Keratinocyte (primary cell): ENCODE data around the gene TP63. TPM values are rescaled to one million over a fixed set of nuclear protein-coding genes. Genes with fewer than 3 reads are reported as not detected.
A peak's percentile ranks its signal among the peaks of the same experiment; 100 is the strongest.

Experiments used
- DNase-seq: peaks from one replicate; pipeline ENCODE4 v3.0.0-alpha.2; 2011; ENCODE audit warnings: low read depth, missing footprints, low spot score
- FAIRE-seq: peaks from 2 replicates; lab custom pipeline; 2011; peaks lifted over from hg19 to GRCh38; lab: Jason Lieb, UNC
- H2AFZ ChIP-seq: 2 replicates; pipeline ENCODE4 v1.6.0; 2012; ENCODE audit warnings: low read length, control low read depth, inconsistent platforms; ENCODE audit not compliant: control insufficient read depth
- H3K27ac ChIP-seq: 2 replicates; pipeline ENCODE4 v1.5.1; 2011; ENCODE audit warnings: low read length; ENCODE audit not compliant: control insufficient read depth, insufficient read depth
- H3K27me3 ChIP-seq: 3 replicates; pipeline ENCODE4 v1.6.0; 2011; ENCODE audit warnings: low read length; ENCODE audit not compliant: control insufficient read depth, insufficient read depth; ENCODE audit errors: extremely low read depth
- H3K36me3 ChIP-seq, 2 experiments: 2 replicates in 1 of 2; 3 replicates in 1 of 2; pipeline ENCODE4 v1.5.1; 2011; ENCODE audit warnings: low read length in 2 of 2, mild to moderate bottlenecking in 1 of 2; ENCODE audit not compliant: control insufficient read depth in 2 of 2, insufficient read depth in 2 of 2; ENCODE audit errors: extremely low read depth in 1 of 2
- H3K4me1 ChIP-seq: 3 replicates; pipeline ENCODE4 v1.5.1; 2011; ENCODE audit warnings: low read length; ENCODE audit not compliant: control insufficient read depth, insufficient read depth; ENCODE audit errors: extremely low read depth
- H3K4me2 ChIP-seq: 3 replicates; pipeline ENCODE4 v1.6.0; 2011; ENCODE audit warnings: low read depth, low read length; ENCODE audit not compliant: control insufficient read depth, insufficient read depth; ENCODE audit errors: extremely low read depth
- H3K4me3 ChIP-seq, 3 experiments: fragments of 200-600 bp in 1 of 3; sonication (generic) in 1 of 3; 2 replicates in 2 of 3; 3 replicates in 1 of 3; pipeline ENCODE4 v1.5.1; 2011 to 2016; ENCODE audit warnings: low read length in 3 of 3, mild to moderate bottlenecking in 3 of 3, control low read depth in 2 of 3, inconsistent platforms in 1 of 3, low read depth in 1 of 3, mixed read lengths in 1 of 3, mixed run types in 1 of 3, moderate library complexity in 1 of 3; ENCODE audit not compliant: control insufficient read depth in 2 of 3, insufficient read depth in 2 of 3; ENCODE audit errors: extremely low read depth in 1 of 3
- H3K79me2 ChIP-seq: 2 replicates; pipeline ENCODE4 v1.6.0; 2012; ENCODE audit warnings: low read length; ENCODE audit not compliant: control insufficient read depth, insufficient read depth
- H3K9ac ChIP-seq: 3 replicates; pipeline ENCODE4 v1.6.0; 2011; ENCODE audit warnings: low read length; ENCODE audit not compliant: control insufficient read depth, insufficient read depth; ENCODE audit errors: extremely low read depth
- H3K9me1 ChIP-seq: 3 replicates; pipeline ENCODE4 v1.6.0; 2011; ENCODE audit warnings: low read length; ENCODE audit not compliant: control insufficient read depth, insufficient read depth; ENCODE audit errors: extremely low read depth
- H3K9me3 ChIP-seq: 2 replicates; pipeline ENCODE4 v1.5.1; 2012; ENCODE audit warnings: low read depth, low read length; ENCODE audit not compliant: control insufficient read depth
- H4K20me1 ChIP-seq: 3 replicates; pipeline ENCODE4 v1.6.0; 2011; ENCODE audit warnings: low read length; ENCODE audit not compliant: control insufficient read depth, insufficient read depth; ENCODE audit errors: extremely low read depth
- CTCF ChIP-seq, 3 experiments: IDR thresholded peaks in 1 of 3; conservative IDR thresholded peaks in 1 of 3; optimal IDR thresholded peaks in 1 of 3; 2 replicates in 2 of 3; 3 replicates in 1 of 3; pipeline versions ENCODE3 to v1.5.1; 2011; ENCODE audit warnings: low read length in 3 of 3, mild to moderate bottlenecking in 3 of 3, moderate library complexity in 2 of 3, control low read depth in 1 of 3, inconsistent platforms in 1 of 3; ENCODE audit not compliant: insufficient read depth in 2 of 3; ENCODE audit errors: extremely low read depth in 1 of 3
- EZH2 ChIP-seq: IDR thresholded peaks from one replicate; pipeline ENCODE4 v1.6.1; 2012; ENCODE audit warnings: inconsistent platforms, mild to moderate bottlenecking, low read length, moderate library complexity
- dilution Hi-C: fragments of 300-500 bp; cut with MboI; formaldehyde crosslinking; loops from one replicate; pipeline ENCODE4 v1.7.0; 2020; ENCODE audit warnings: low sequenced_read_pairs; ENCODE audit not compliant: extremely low pct_ligation_motif_present
- polyA plus RNA-seq, 5 experiments: library from polyadenylated mRNA; depleted of rRNA in 3 of 5; stranded (reverse) in 3 of 5; stranded (forward) in 1 of 5; unstranded in 1 of 5; fragments of >200 nt; gene quantifications; 1 replicate in 1 of 5; 2 replicates in 3 of 5; 3 replicates in 1 of 5; pipeline versions ENCODE4 v1.2.1 to v1.2.3, GENCODE V29; 2011 to 2012; ENCODE audit warnings: missing spikeins in 2 of 5, low read depth in 1 of 5, low replicate concordance in 1 of 5

The TP63 gene
- polyA plus RNA-seq, 1 donor (not counting 4 experiments of a cell fraction or from before 2014, with no cell fraction given), result 214 TPM

GRCh38 chr3:189758186-189758585 lies 127.0 kb downstream of the TP63 start:
- no peaks in the 10 kb centered on the region for H3K9me1 ChIP-seq
- FAIRE-seq (no peak), DNase-seq (no peak)
- H2AFZ ChIP-seq, result no peak overlapping the region
- no peak for TF ChIP-seq EZH2
- no peak for TF ChIP-seq CTCF (optimal IDR thresholded peaks at IDR 0.05 in 1 of 3, IDR thresholded peaks at IDR 0.05 in 1 of 3, conservative IDR thresholded peaks at IDR 0.05 in 1 of 3; ENCODE audit: extremely low read depth in 1 of 3, insufficient read depth in 2 of 3, low read length in 3 of 3)
- H3K9me3 ChIP-seq, result peaks cover 2% of the 10 kb centered on the region
- H3K27ac ChIP-seq, result no peak overlapping the region
- no peaks in the 10 kb centered on the region for H3K79me2 ChIP-seq
- dilution Hi-C loops, result no loop called here
- H3K36me3 ChIP-seq, result no peaks in the 10 kb centered on the region
- H3K4me2 ChIP-seq, result no peak overlapping the region
- peaks cover 13% of the 10 kb centered on the region for H3K4me1 ChIP-seq
- H4K20me1 ChIP-seq, result no peaks in the 10 kb centered on the region
- H3K9ac ChIP-seq, result no peak overlapping the region
- H3K27me3 ChIP-seq, result no peaks in the 10 kb centered on the region
- no peak overlapping the region for H3K4me3 ChIP-seq

DNA sequence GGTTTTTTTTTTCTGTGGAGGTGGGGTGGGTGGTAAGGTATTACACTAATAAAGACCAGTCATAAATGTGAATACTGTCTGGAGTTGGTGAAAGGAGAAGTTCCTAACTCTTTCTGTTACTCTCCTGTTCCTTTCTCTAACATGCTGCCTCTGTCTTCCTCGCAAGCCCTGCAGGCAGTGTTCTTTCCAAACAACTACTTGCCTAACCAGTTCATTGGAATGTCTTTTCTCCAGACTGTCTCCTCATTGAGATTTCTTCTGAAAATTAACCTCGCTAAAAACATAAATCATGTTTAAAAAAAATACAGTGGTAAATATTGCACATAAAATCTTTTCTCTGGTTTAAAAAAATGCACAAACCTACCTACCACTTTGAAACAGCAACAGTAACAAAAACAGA lies 135.2 kb downstream of the TP63 start:
- TF ChIP-seq EZH2 (no peak), CTCF (optimal IDR thresholded peaks at IDR 0.05 in 1 of 3, IDR thresholded peaks at IDR 0.05 in 1 of 3, conservative IDR thresholded peaks at IDR 0.05 in 1 of 3; ENCODE audit: extremely low read depth in 1 of 3, insufficient read depth in 2 of 3, low read length in 3 of 3) (no peak)
- H3K36me3 ChIP-seq, result no peaks in the 10 kb centered on the region
- DNase-seq (no peak), FAIRE-seq (peak; percentile 98)
- no peak overlapping the region for H3K9ac ChIP-seq
- peak overlapping the region; percentile 57 for H3K4me2 ChIP-seq
- no peaks in the 10 kb centered on the region for H3K9me1 ChIP-seq
- H3K4me1 ChIP-seq, result peaks cover 8% of the 10 kb centered on the region
- peak overlapping the region in 1 of 3 experiments; percentile 39 for H3K4me3 ChIP-seq
- H2AFZ ChIP-seq, result peak overlapping the region; percentile 72
- H3K9me3 ChIP-seq, result no peaks in the 10 kb centered on the region
- H3K79me2 ChIP-seq, result no peaks in the 10 kb centered on the region
- H3K27me3 ChIP-seq, result no peaks in the 10 kb centered on the region
- dilution Hi-C loops, result no loop called here
- peak overlapping the region; percentile 7 for H3K27ac ChIP-seq
- H4K20me1 ChIP-seq, result no peaks in the 10 kb centered on the region
